Osteoblast (primary cell): ENCODE measurements around the gene INA. TPM values are rescaled to one million over a fixed set of nuclear protein-coding genes. Genes with fewer than 3 reads are reported as not detected.

Experiments
- DNase-seq: peaks from one replicate; pipeline ENCODE4 v3.0.0; 2011; ENCODE audit warnings: low spot score, mixed read lengths; ENCODE audit not compliant: insufficient read length; ENCODE audit errors: missing footprints
- H2AFZ ChIP-seq: 2 replicates; pipeline ENCODE4 v1.6.0; 2011; ENCODE audit warnings: mild to moderate bottlenecking, low read length
- H3K27ac ChIP-seq: 2 replicates; pipeline ENCODE4 v1.5.1; 2011; ENCODE audit warnings: mild to moderate bottlenecking, low read depth, low read length, moderate library complexity
- H3K27me3 ChIP-seq: 2 replicates; pipeline ENCODE4 v1.6.0; 2012; ENCODE audit warnings: mild to moderate bottlenecking, control low read depth, inconsistent platforms, low read length, moderate library complexity; ENCODE audit not compliant: insufficient read depth
- H3K36me3 ChIP-seq: 2 replicates; pipeline ENCODE4 v1.5.1; 2011; ENCODE audit warnings: mild to moderate bottlenecking, low read length, control low read depth, moderate library complexity; ENCODE audit not compliant: insufficient read depth
- H3K4me1 ChIP-seq: 2 replicates; pipeline ENCODE4 v1.5.1; 2011; ENCODE audit warnings: mild to moderate bottlenecking, low read length, control low read depth, moderate library complexity; ENCODE audit not compliant: insufficient read depth
- H3K4me2 ChIP-seq: 2 replicates; pipeline ENCODE4 v1.6.0; 2011; ENCODE audit warnings: mild to moderate bottlenecking, low read length; ENCODE audit not compliant: insufficient read depth
- H3K4me3 ChIP-seq: fragments of 200-600 bp; sonication (generic); 3 replicates; pipeline ENCODE4 v1.5.1; 2012; ENCODE audit warnings: mild to moderate bottlenecking, low read length, inconsistent platforms; ENCODE audit not compliant: insufficient read depth
- H3K79me2 ChIP-seq: 2 replicates; pipeline ENCODE4 v1.6.0; 2012; ENCODE audit warnings: mild to moderate bottlenecking, low read length, control low read depth, inconsistent platforms; ENCODE audit not compliant: insufficient read depth
- H3K9me3 ChIP-seq: 2 replicates; pipeline ENCODE4 v1.5.1; 2011; ENCODE audit warnings: low read depth, low read length, control low read depth
- H4K20me1 ChIP-seq: 2 replicates; pipeline ENCODE4 v1.6.0; 2012; ENCODE audit warnings: mild to moderate bottlenecking, low read length, control low read depth; ENCODE audit not compliant: insufficient read depth
- CTCF ChIP-seq: IDR thresholded peaks from 2 replicates; pipeline ENCODE4 v1.5.1; 2011; ENCODE audit warnings: mild to moderate bottlenecking, low read depth, low read length, moderate library complexity; ENCODE audit errors: extremely low read depth
- total RNA-seq: library from RNA; depleted of rRNA; stranded (reverse); fragments of >200 nt; gene quantifications from 2 replicates; pipeline ENCODE4 v1.2.3, GENCODE V29; 2012

The INA gene
- total RNA-seq, 1 donor = 0.36 TPM

- H4K20me1 ChIP-seq = no peaks in the 10 kb centered on the region
- no peaks in the 10 kb centered on the region for H3K36me3 ChIP-seq
- TF ChIP-seq CTCF = no peak
- H2AFZ ChIP-seq = no peak overlapping the region
- no peak overlapping the region for H3K4me2 ChIP-seq
- no peak overlapping the region for H3K27ac ChIP-seq
- H3K4me1 ChIP-seq = no peaks in the 10 kb centered on the region
- DNase-seq = no peak
- H3K27me3 ChIP-seq = peaks cover 88% of the 10 kb centered on the region
- H3K4me3 ChIP-seq = no peak overlapping the region
- no peaks in the 10 kb centered on the region for H3K9me3 ChIP-seq
- H3K79me2 ChIP-seq = no peaks in the 10 kb centered on the region
These were observed 3.1 kb downstream of the INA start for GRCh38 chr10:103280031-103280430.

GRCh38 chr10:103280506-103280905 is 3.6 kb downstream of the INA start:
- no peak for TF ChIP-seq CTCF

GRCh38 chr10:103281753-103282152 is 4.8 kb downstream of the INA start:
- H3K9me3 ChIP-seq = no peaks in the 10 kb centered on the region
- H3K27me3 ChIP-seq = peaks cover 76% of the 10 kb centered on the region
- no peaks in the 10 kb centered on the region for H3K36me3 ChIP-seq
- no peak overlapping the region for H3K4me3 ChIP-seq
- no peaks in the 10 kb centered on the region for H3K79me2 ChIP-seq
- no peak for TF ChIP-seq CTCF
- no peak overlapping the region for H3K4me2 ChIP-seq
- H3K27ac ChIP-seq = no peak overlapping the region
- no peak overlapping the region for H2AFZ ChIP-seq
- H3K4me1 ChIP-seq = no peaks in the 10 kb centered on the region
- DNase-seq = no peak
- H4K20me1 ChIP-seq = no peaks in the 10 kb centered on the region

More at GRCh38 chr10:103280506-103280905, 3.6 kb downstream of the INA start:
- Histone ChIP-seq H3K4me1 (no peaks in the 10 kb centered on the region), H3K27ac (no peak overlapping the region), H3K36me3 (no peaks in the 10 kb centered on the region), H4K20me1 (no peaks in the 10 kb centered on the region), H3K9me3 (no peaks in the 10 kb centered on the region), H3K4me3 (no peak overlapping the region), H2AFZ (no peak overlapping the region), H3K27me3 (peaks cover 83% of the 10 kb centered on the region), H3K79me2 (no peaks in the 10 kb centered on the region), H3K4me2 (no peak overlapping the region)
- no peak for DNase-seq

- Histone ChIP-seq H3K36me3 (no peaks in the 10 kb centered on the region), H3K4me2 (no peak overlapping the region), H3K4me3 (no peak overlapping the region), H3K79me2 (no peaks in the 10 kb centered on the region), H3K9me3 (no peaks in the 10 kb centered on the region), H4K20me1 (no peaks in the 10 kb centered on the region), H3K27me3 (peaks cover 74% of the 10 kb centered on the region), H3K4me1 (no peaks in the 10 kb centered on the region), H3K27ac (no peak overlapping the region), H2AFZ (no peak overlapping the region)
- no peak for DNase-seq
- no peak for TF ChIP-seq CTCF
These were observed 6.0 kb downstream of the INA start for GRCh38 chr10:103282961-103283360.
